H1 (cell line): ENCODE results near the gene SORBS1. TPM values are rescaled to one million over a fixed set of nuclear protein-coding genes. Genes with fewer than 3 reads are reported as not detected.

Experiments used
- PHF8 ChIP-seq: fragments of 200-600 bp; sonication (generic); conservative IDR thresholded peaks from 2 replicates; pipeline ENCODE4 v1.7.1; 2012; ENCODE audit warnings: low read depth, mild to moderate bottlenecking, inconsistent platforms, low read length, moderate library complexity
- POLR2AphosphoS5 ChIP-seq: IDR thresholded peaks from 2 replicates; pipeline ENCODE4 v1.6.1; 2011; ENCODE audit warnings: low read depth, low read length
- SP1 ChIP-seq: IDR thresholded peaks from 2 replicates; pipeline ENCODE4 v1.6.1; 2011; ENCODE audit warnings: low read depth, low read length
- YY1 ChIP-seq: IDR thresholded peaks from 2 replicates; pipeline ENCODE4 v1.6.1; 2011; ENCODE audit warnings: low read depth, mild to moderate bottlenecking, low read length
- polyA plus RNA-seq, 7 experiments: library from polyadenylated mRNA; depleted of rRNA in 3 of 7; stranded (reverse) in 5 of 7; unstranded in 2 of 7; fragments of >200 nt in 5 of 7; fragments of 200-250 nt in 2 of 7; gene quantifications; 1 replicate in 5 of 7; 2 replicates in 1 of 7; 4 replicates in 1 of 7; pipeline versions ENCODE4 v1.2.1 to v1.2.3, GENCODE V29; 2011 to 2013; ENCODE audit warnings: missing spikeins in 2 of 7, mixed read lengths in 2 of 7
- total RNA-seq: library from RNA; stranded (reverse); fragmentation: NEBNext Ultra II Directional; extraction: Animal tissue kit (Norgen Biotek cat#: 25700); gene quantifications from 2 replicates; pipeline ENCODE4 v1.2.1, GENCODE V29; 2021
- TF ChIP-seq, protein P1 (sequence below): IDR thresholded peaks from 2 replicates; pipeline ENCODE4 v1.6.1; 2012; ENCODE audit warnings: low read length, inconsistent platforms

Gene SORBS1
- total and polyA plus RNA-seq, 2 of the 8 experiments (the other 6 are each of a cell fraction or from before 2014, with no cell fraction given), result 16.0 to 35.0 TPM

DNA sequence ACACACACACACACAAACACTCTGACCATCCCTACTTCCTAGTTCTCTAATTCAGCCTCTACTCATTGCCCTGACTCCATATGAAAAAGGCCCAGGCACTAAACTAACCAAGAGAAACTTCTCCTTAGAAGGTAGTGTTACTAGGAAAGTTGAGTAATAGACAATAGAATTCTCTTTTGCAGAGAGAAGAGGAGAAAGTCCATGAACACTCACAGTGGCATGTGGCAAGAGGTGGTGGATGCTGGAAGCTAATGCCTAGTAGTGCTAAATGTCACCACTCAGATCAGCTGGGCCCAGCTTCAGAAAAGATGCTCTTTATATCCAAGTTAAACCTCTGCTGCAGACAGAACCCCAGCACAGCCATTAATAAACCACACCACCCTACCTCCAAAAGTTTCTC is 58.2 kb downstream of the SORBS1 start (continued):
- TF ChIP-seq POLR2AphosphoS5 (no peak), SP1 (no peak), YY1 (no peak), PHF8 (no peak)
- TF ChIP-seq, protein P1, sequence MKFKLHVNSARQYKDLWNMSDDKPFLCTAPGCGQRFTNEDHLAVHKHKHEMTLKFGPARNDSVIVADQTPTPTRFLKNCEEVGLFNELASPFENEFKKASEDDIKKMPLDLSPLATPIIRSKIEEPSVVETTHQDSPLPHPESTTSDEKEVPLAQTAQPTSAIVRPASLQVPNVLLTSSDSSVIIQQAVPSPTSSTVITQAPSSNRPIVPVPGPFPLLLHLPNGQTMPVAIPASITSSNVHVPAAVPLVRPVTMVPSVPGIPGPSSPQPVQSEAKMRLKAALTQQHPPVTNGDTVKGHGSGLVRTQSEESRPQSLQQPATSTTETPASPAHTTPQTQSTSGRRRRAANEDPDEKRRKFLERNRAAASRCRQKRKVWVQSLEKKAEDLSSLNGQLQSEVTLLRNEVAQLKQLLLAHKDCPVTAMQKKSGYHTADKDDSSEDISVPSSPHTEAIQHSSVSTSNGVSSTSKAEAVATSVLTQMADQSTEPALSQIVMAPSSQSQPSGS, result no peak
